Measurements from ENCODE around the gene SMPD4. TPM values are rescaled to one million over a fixed set of nuclear protein-coding genes. Genes with fewer than 3 reads are reported as not detected.
A peak's percentile ranks its signal among the peaks of the same experiment; 100 is the strongest.
"Not testable (repeated sequence)": the region's sequence is repeated elsewhere in the genome, so short reads cannot be mapped to it uniquely, and the experiment has no call there.

The SMPD4 gene
- total and polyA plus RNA-seq, 2 of the 13 experiments (the other 11 are each of a cell fraction or from before 2014, with no cell fraction given): 63.2 to 70.5 TPM

GRCh38 chr2:130150181-130151144 is 30.9 kb downstream of the SMPD4 start:
- no peak overlapping the region for H2AFZ ChIP-seq (ENCODE audit: low read length)
- TF ChIP-seq ZNF768 (CRISPR knock-in tag; IDR thresholded peaks at IDR 0.05) (peak; percentile 4; the same call in 1 of the 2 replicates), ZC3H13 (CRISPR knock-in tag; IDR thresholded peaks at IDR 0.05) (peak; percentile 81; the same call in 1 of the 2 replicates), ZNF570 (CRISPR knock-in tag; IDR thresholded peaks at IDR 0.05; ENCODE audit: borderline replicate concordance) (no peak), AGO2 (optimal IDR thresholded peaks at IDR 0.05; ENCODE audit: low read depth, low read length) (peak; percentile 84), POLR2G (IDR thresholded peaks at IDR 0.05; ENCODE audit: low read depth, low read length) (peak; percentile 56)
- no peaks in the 10 kb centered on the region for H3K79me2 ChIP-seq (ENCODE audit: insufficient read depth, low read length)
- H3K9me3 ChIP-seq (ENCODE audit: low read length): no peaks in the 10 kb centered on the region
- in situ Hi-C loops (cut with HindIII; ENCODE audit: extremely low pct_ligation_motif_present, low pct_unique_long_range_greater_than_20kb) (loop anchor here (10.0 kb wide), 1 partner anchor 184 kb away; no protein-coding TSS in a partner anchor), intact Hi-C loops (cut with micrococcal nuclease; ENCODE audit: unreplicated experiment) (no loop called here)
- no peak overlapping the region for H3K9ac ChIP-seq (ENCODE audit: insufficient read depth, low read depth, low read length)
- POLR2A ChIA-PET: no interaction called here
- H3K4me2 ChIP-seq (ENCODE audit: low read depth, low read length): no peak overlapping the region
- no peak overlapping the region for H3K27ac ChIP-seq (ENCODE audit: extremely low read length, insufficient read depth, low read length)
- no TSS peak for BruUV-seq (replicated peaks)
- CTCF ChIA-PET (ENCODE audit: low intra/inter-chr PET ratio, low total read pairs): no interaction called here
- DNase-seq (ENCODE audit: low spot score) (no peak), ATAC-seq (no peak), FAIRE-seq (no peak)
- no peak overlapping the region for H3K4me3 ChIP-seq (replicated peaks in 1 of 3; ENCODE audit: insufficient read depth in 1 of 3, low read depth in 2 of 3, low read length in 3 of 3)
- no peaks in the 10 kb centered on the region for H3K27me3 ChIP-seq (ENCODE audit: control insufficient read depth in 1 of 2, insufficient read depth in 2 of 2, low read length in 2 of 2)
- WGBS (ENCODE audit: low lambda C conversion rate): 96% methylated on average over 23 of the region's 23 CpGs
- H3K36me3 ChIP-seq (replicated peaks in 1 of 2; ENCODE audit: control insufficient read depth in 1 of 2, insufficient read depth in 2 of 2, low read length in 2 of 2): peaks cover 10 to 29% of the 10 kb centered on the region in 2 experiments; a peak in 4 of 5 replicates
- no peaks in the 10 kb centered on the region for H3K4me1 ChIP-seq (ENCODE audit: insufficient read depth, low read length)
- no peaks in the 10 kb centered on the region for H4K20me1 ChIP-seq (ENCODE audit: insufficient read depth, low read length)

GRCh38 chr2:130148515-130148914 is 32.9 kb downstream of the SMPD4 start:
- DNase-seq (ENCODE audit: low spot score); H3K4me3 ChIP-seq (replicated peaks in 1 of 3; ENCODE audit: insufficient read depth in 1 of 3, low read depth in 2 of 3, low read length in 3 of 3); in situ Hi-C loops (cut with HindIII; ENCODE audit: extremely low pct_ligation_motif_present, low pct_unique_long_range_greater_than_20kb); ATAC-seq; H3K4me1 ChIP-seq (ENCODE audit: insufficient read depth, low read length); H3K27ac ChIP-seq (ENCODE audit: extremely low read length, insufficient read depth, low read length); H3K79me2 ChIP-seq (ENCODE audit: insufficient read depth, low read length); FAIRE-seq; H3K27me3 ChIP-seq (ENCODE audit: control insufficient read depth in 1 of 2, insufficient read depth in 2 of 2, low read length in 2 of 2); CTCF ChIA-PET (ENCODE audit: low intra/inter-chr PET ratio, low total read pairs); POLR2A ChIA-PET; intact Hi-C loops (cut with micrococcal nuclease; ENCODE audit: unreplicated experiment); H3K4me2 ChIP-seq (ENCODE audit: low read depth, low read length); H3K9me3 ChIP-seq (ENCODE audit: low read length); H3K9ac ChIP-seq (ENCODE audit: insufficient read depth, low read depth, low read length); BruUV-seq (replicated peaks); H4K20me1 ChIP-seq (ENCODE audit: insufficient read depth, low read length); H2AFZ ChIP-seq (ENCODE audit: low read length): not testable (repeated sequence)
- WGBS (ENCODE audit: low lambda C conversion rate): 36% methylated on average over 6 of the region's 6 CpGs
- H3K36me3 ChIP-seq (replicated peaks in 1 of 2; ENCODE audit: control insufficient read depth in 1 of 2, insufficient read depth in 2 of 2, low read length in 2 of 2): peaks cover 5 to 15% of the 10 kb centered on the region in 2 experiments; a peak in 4 of 5 replicates

Data from HepG2 (cell line).